HepG2 (cell line): ENCODE results near the gene HOXD8. TPM values are rescaled to one million over a fixed set of nuclear protein-coding genes. Genes with fewer than 3 reads are reported as not detected.
A peak's percentile ranks its signal among the peaks of the same experiment; 100 is the strongest.

Source experiments
- ATAC-seq: fragments of 200-7000 bp; cut with Tn5 transposase; 3 replicates; pipeline ENCODE4 v1.9.1; 2020; ENCODE audit warnings: mild to moderate bottlenecking, moderate library complexity
- BruUV-seq: library from RNA; stranded (reverse); fragments of 400-500 nt; replicated peaks from 2 replicates; lab custom pipeline; 2021; lab: Mats Ljungman, UMichigan
- CTCF ChIA-PET: fragments of 300-600 bp; formaldehyde crosslinking; extraction: SDS; loops from one replicate; lab custom pipeline; 2021; ENCODE audit warnings: low total read pairs, inconsistent platforms, low intra/inter-chr PET ratio; lab: Yijun Ruan, JAX
- POLR2A ChIA-PET: fragments of 350-600 bp; sonication (Branson Sonifier 250); formaldehyde crosslinking; loops from one replicate; lab custom pipeline; 2020; ENCODE audit warnings: antibody characterized with exemption, inconsistent platforms; lab: Yijun Ruan, JAX
- DNase-seq: peaks from one replicate; pipeline ENCODE4 v3.0.0-alpha.2; 2015; ENCODE audit warnings: low spot score
- FAIRE-seq: peaks from 3 replicates; lab custom pipeline; 2011; peaks lifted over from hg19 to GRCh38; lab: Jason Lieb, UNC
- H2AFZ ChIP-seq: one replicate; pipeline ENCODE4 v1.6.1; 2011; ENCODE audit warnings: low read length, inconsistent platforms
- H3K27ac ChIP-seq: fragments of 300-600 bp; 3 replicates; pipeline ENCODE4 v1.8.0; 2011; ENCODE audit warnings: mixed run types, mild to moderate bottlenecking, mixed read lengths, low read length, inconsistent platforms; ENCODE audit not compliant: insufficient read depth; ENCODE audit errors: extremely low read length
- H3K27me3 ChIP-seq, 2 experiments: fragments of 200-600 bp in 1 of 2; 2 replicates in 1 of 2; 3 replicates in 1 of 2; pipeline versions ENCODE4 v1.6.0 to v1.8.0; 2011; ENCODE audit warnings: low read length in 2 of 2, mild to moderate bottlenecking in 2 of 2, moderate library complexity in 2 of 2, inconsistent platforms in 1 of 2; ENCODE audit not compliant: insufficient read depth in 2 of 2, control insufficient read depth in 1 of 2
- H3K36me3 ChIP-seq, 2 experiments: fragments of 200-600 bp in 1 of 2; replicated peaks in 1 of 2; 2 replicates in 1 of 2; 3 replicates in 1 of 2; pipeline versions ENCODE4 v1.5.1 to v1.8.0; 2011; ENCODE audit warnings: low read length in 2 of 2, inconsistent platforms in 1 of 2; ENCODE audit not compliant: insufficient read depth in 2 of 2, control insufficient read depth in 1 of 2
- H3K4me1 ChIP-seq: 2 replicates; pipeline ENCODE4 v1.5.1; 2012; ENCODE audit warnings: low read length, inconsistent platforms; ENCODE audit not compliant: insufficient read depth
- H3K4me2 ChIP-seq: 2 replicates; pipeline ENCODE4 v1.6.0; 2011; ENCODE audit warnings: low read depth, low read length, inconsistent platforms
- H3K4me3 ChIP-seq, 3 experiments: fragments of 200-600 bp in 1 of 3; sonication (generic), shearing (Covaris generic) in 1 of 3; replicated peaks in 1 of 3; 2 replicates each; pipeline ENCODE4 v1.5.1; 2011 to 2016; ENCODE audit warnings: low read length in 3 of 3, inconsistent platforms in 2 of 3, low read depth in 2 of 3, mild to moderate bottlenecking in 2 of 3, control low read depth in 1 of 3, mixed read lengths in 1 of 3; ENCODE audit not compliant: insufficient read depth in 1 of 3
- H3K79me2 ChIP-seq: one replicate; pipeline ENCODE4 v1.6.1; 2011; ENCODE audit warnings: low read length, inconsistent platforms; ENCODE audit not compliant: insufficient read depth
- H3K9ac ChIP-seq: 2 replicates; pipeline ENCODE4 v1.6.0; 2011; ENCODE audit warnings: mild to moderate bottlenecking, low read depth, low read length, inconsistent platforms; ENCODE audit not compliant: insufficient read depth
- H3K9me3 ChIP-seq: 2 replicates; pipeline ENCODE4 v1.5.1; 2012; ENCODE audit warnings: mild to moderate bottlenecking, low read length
- H4K20me1 ChIP-seq: 2 replicates; pipeline ENCODE4 v1.6.0; 2011; ENCODE audit warnings: inconsistent platforms, mild to moderate bottlenecking, low read length, moderate library complexity; ENCODE audit not compliant: insufficient read depth
- ZNF235 ChIP-seq: sonication (generic); formaldehyde crosslinking; IDR thresholded peaks from 2 replicates; pipeline ENCODE4 v1.8.1; 2023; ENCODE audit warnings: mild to moderate bottlenecking, missing genetic modification reagents, borderline replicate concordance
- ZNF777 ChIP-seq: sonication (generic); formaldehyde crosslinking; IDR thresholded peaks from 2 replicates; pipeline ENCODE4 v1.4.0; 2020; ENCODE audit warnings: missing genetic modification reagents
- WGBS: methylation state at CpG from one replicate; pipeline ENCODE4 v1.1.6; 2017; ENCODE audit warnings: low lambda C conversion rate; 5-methylcytosine and 5-hydroxymethylcytosine counted together
- in situ Hi-C: cut with HindIII; loops from 2 replicates; pipeline ENCODE4 v1.10.0; 2017; ENCODE audit warnings: low pct_unique_long_range_greater_than_20kb; ENCODE audit not compliant: extremely low pct_ligation_motif_present
- intact Hi-C: fragments of 100-400 bp; cut with micrococcal nuclease; formaldehyde crosslinking; loops from one replicate; pipeline ENCODE4 v1.10.0; 2022; ENCODE audit not compliant: unreplicated experiment
- polyA plus RNA-seq, 8 experiments: library from polyadenylated mRNA; depleted of rRNA in 3 of 8; stranded (reverse) in 7 of 8; unstranded in 1 of 8; fragments of >200 nt; fragmentation: Illumina TruSeq in 4 of 8; extraction: Trizol in 4 of 8; gene quantifications; 2 replicates each; pipeline versions ENCODE4 v1.2.1 to v1.2.3, GENCODE V29; 2011 to 2016; ENCODE audit warnings: low read depth in 4 of 8, missing spikeins in 1 of 8, mixed read lengths in 1 of 8; ENCODE audit not compliant: insufficient read depth in 1 of 8
- total RNA-seq, 5 experiments: library from RNA; depleted of rRNA; stranded (reverse); fragments of >200 nt; fragmentation: Illumina TruSeq; extraction: Trizol; gene quantifications; 2 replicates each; pipeline ENCODE4 v1.2.3, GENCODE V29; 2016; ENCODE audit warnings: low read depth in 1 of 5
- TF ChIP-seq, protein P1 (sequence below): sonication (generic); formaldehyde crosslinking; IDR thresholded peaks from 2 replicates; pipeline ENCODE4 v1.4.0; 2020; ENCODE audit warnings: missing genetic modification reagents

Gene HOXD8
- total and polyA plus RNA-seq, 2 of the 13 experiments (the other 11 are each of a cell fraction or from before 2014, with no cell fraction given) = not detected

DNA sequence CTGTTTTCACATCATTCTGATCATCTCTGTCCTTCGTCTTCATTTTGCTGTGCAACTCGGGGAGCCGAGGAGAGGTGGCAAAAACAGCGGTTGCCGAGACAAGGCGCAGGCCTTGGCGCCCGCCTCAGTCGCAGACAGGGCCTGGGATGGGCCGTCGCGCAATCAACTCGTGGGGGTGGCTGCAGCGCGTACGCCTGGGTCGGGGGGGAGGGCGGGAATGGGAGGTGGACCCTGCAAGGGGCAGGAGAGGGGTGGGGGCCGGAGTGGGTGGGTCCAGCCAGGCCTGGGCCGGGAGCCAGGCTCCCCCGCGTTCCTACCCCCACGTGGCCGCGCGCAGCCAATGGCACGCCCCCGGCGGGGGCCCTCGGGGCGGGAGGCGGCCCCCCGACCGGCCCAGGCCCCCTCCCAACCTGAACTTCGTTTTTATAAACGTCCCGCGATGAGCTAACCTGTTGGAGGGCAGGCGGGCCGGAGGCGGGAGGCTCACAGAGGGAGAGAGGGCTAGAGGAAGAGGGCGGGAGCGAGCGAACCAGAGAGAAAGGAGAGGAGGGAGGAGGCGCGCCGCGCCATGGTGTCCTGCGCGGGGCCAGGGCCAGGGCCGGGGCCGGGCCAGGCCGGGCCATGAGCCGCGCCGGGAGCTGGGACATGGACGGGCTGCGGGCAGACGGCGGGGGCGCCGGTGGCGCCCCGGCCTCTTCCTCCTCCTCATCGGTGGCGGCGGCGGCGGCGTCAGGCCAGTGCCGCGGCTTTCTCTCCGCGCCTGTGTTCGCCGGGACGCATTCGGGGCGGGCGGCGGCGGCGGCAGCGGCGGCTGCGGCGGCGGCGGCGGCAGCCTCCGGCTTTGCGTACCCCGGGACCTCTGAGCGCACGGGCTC is 37.0 kb upstream of the HOXD8 start, which contains the start of gene HOXD13:
HOXD13 (plus strand) TSS at position 452 of the 875 bp plus-strand sequence; CDS start at position 622, 170 bp downstream.
- no peak for FAIRE-seq
- in situ Hi-C loops = no loop called here
- peaks cover 22 to 93% of the 10 kb centered on the region in 2 experiments for H3K27me3 ChIP-seq

More for the DNA sequence above, 37.0 kb upstream of the HOXD8 start, which contains the start of gene HOXD13:
- H3K79me2 ChIP-seq = no peaks in the 10 kb centered on the region
- no peaks in the 10 kb centered on the region for H3K9me3 ChIP-seq
- DNase-seq (no peak), ATAC-seq (no peak)
- H4K20me1 ChIP-seq = no peaks in the 10 kb centered on the region
- intact Hi-C loops = no loop called here
- no TSS peak for BruUV-seq
- CTCF ChIA-PET = no interaction called here
- no peak within 1 kb of the TSS for H3K9ac ChIP-seq
- peak within 1 kb of the TSS in 1 of 3 experiments; percentile 34; a peak in 1 of 6 replicates for H3K4me3 ChIP-seq
- H3K4me2 ChIP-seq = no peak within 1 kb of the TSS; the same call in 1 of the 2 replicates
- 57% methylated on average over 79 of the region's 95 CpGs for WGBS
- peaks cover 23% of the 10 kb centered on the region for H3K4me1 ChIP-seq
- TF ChIP-seq, protein P1, sequence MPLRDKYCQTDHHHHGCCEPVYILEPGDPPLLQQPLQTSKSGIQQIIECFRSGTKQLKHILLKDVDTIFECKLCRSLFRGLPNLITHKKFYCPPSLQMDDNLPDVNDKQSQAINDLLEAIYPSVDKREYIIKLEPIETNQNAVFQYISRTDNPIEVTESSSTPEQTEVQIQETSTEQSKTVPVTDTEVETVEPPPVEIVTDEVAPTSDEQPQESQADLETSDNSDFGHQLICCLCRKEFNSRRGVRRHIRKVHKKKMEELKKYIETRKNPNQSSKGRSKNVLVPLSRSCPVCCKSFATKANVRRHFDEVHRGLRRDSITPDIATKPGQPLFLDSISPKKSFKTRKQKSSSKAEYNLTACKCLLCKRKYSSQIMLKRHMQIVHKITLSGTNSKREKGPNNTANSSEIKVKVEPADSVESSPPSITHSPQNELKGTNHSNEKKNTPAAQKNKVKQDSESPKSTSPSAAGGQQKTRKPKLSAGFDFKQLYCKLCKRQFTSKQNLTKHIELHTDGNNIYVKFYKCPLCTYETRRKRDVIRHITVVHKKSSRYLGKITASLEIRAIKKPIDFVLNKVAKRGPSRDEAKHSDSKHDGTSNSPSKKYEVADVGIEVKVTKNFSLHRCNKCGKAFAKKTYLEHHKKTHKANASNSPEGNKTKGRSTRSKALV (CRISPR knock-in tag) = 0 out of 2 replicates have a peak, but pooled peaks have one; percentile 5
- TF ChIP-seq ZNF235 (CRISPR knock-in tag) (no peak), ZNF777 (CRISPR knock-in tag) (0 out of 2 replicates have a peak, but pooled peaks have one; percentile 25)
- no peak within 1 kb of the TSS for H2AFZ ChIP-seq
- POLR2A ChIA-PET = no interaction called here
- no peak within 1 kb of the TSS for H3K27ac ChIP-seq
- no peaks in the 10 kb centered on the region for H3K36me3 ChIP-seq
